DMS 273 treated with DMSO at 0.1 percent for 48 hours (cell line): ENCODE results near the gene EPS8L2.
"Not testable (repeated sequence)": the region's sequence is repeated elsewhere in the genome, so short reads cannot be mapped to it uniquely, and the experiment has no call there.

Experiments used
- DNase-seq: peaks from one replicate; lab custom pipeline; 2025; lab: John Stamatoyannopoulos, UW

Gene EPS8L2

DNA sequence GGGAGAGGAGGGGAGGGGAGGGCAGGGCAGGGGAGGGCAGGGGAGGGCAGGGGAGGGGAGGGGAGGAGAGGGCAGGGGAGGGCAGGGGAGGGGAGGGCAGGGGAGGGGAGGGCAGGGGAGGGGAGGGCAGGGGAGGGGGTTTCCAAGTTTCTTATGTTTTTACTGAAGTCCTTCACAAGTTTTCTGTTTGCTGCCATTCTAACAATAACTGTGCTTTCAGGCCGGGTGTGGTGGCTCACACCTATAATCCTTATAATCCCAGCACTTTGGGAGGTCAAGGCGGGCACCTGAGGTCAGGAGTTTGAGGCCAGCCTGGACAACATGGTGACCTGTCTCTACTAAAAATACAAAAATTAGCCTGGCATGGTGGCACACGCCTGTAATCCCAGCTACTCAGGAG, 15.8 kb upstream of the EPS8L2 start:
- not testable (repeated sequence) for DNase-seq

DNA sequence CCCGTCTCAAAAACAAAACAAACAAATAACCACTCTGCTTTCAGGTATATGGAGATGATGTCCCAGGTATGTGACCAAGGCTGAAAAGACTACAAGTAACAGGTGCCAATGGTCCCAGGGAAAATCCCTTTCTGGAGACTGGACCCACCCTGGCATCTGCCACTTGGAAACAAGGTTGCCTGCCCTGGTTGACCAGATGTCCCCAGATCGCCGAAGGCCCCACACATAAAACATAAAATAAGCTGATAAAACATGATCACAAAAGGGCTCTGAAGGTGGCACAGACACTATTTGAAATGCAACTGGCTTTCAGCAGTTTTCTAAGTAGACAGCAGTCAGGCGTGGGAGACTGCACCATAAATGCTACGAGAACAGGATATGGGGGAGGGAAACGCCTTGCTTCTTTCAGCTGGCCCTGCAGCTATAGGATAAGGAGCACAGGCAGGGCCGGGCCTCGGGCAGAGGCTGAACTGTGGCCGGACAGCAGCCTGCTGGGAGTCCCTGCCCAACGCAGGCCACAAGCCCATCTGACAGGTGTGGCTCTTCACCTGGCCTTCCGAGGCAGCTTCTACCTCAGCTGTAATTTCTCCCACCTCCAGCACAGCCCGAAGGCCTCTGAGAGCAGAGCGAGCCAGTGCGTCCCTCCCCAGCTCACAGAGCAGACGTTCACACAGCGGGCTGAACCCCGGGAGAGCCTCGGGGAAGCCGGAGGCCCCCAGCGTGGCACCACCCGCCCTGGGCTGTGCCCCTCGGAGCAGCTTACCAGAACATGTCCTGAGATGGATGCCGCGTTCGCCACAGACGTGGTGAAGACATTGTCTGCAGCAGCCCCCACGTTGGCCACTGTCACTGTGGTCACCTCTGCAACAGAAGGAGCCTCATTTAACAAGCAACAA, 15.0 kb upstream of the EPS8L2 start:
- DNase-seq, result no peak

DNA sequence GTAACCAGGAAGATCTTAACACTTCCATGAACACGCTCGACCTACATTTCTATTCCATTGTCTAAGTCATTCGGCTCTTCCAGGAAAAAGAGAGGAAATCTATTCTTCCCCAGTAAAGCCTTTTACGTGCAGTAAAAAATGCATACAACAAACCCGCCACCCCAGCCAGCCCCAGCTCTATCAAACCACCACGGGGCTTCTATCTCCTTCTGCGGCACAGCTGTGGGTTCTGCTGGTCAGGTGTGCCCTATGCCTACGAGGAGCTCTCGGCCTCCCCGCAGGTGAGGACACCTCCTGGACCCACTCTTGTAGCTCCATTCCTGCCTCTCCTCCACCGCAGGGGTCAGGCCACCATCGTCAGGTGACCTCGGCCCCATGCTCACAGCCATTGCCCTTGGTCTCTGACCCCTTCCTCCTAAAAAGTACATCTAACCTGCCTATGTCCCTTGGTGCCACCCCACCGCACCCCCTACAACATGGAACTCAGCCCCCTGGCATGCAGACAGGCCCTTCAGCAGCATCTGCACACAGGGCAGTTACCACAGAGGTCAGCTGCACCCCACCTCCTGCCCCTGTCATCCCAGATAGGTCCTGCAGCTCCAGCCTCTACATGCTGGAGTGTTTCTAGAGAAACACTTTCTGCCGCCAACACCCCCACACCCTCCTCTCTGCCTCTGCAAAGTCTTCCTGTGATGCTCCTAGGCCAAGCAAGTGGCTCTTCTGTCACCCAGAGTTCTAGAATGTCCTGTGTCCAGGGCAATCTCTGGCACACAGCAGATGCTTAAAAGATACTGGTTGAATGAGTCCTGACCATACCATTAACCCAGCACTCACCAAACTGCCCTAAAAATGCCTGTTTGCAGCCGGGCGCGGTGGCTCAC, 14.1 kb upstream of the EPS8L2 start:
- DNase-seq, result no peak

DNA sequence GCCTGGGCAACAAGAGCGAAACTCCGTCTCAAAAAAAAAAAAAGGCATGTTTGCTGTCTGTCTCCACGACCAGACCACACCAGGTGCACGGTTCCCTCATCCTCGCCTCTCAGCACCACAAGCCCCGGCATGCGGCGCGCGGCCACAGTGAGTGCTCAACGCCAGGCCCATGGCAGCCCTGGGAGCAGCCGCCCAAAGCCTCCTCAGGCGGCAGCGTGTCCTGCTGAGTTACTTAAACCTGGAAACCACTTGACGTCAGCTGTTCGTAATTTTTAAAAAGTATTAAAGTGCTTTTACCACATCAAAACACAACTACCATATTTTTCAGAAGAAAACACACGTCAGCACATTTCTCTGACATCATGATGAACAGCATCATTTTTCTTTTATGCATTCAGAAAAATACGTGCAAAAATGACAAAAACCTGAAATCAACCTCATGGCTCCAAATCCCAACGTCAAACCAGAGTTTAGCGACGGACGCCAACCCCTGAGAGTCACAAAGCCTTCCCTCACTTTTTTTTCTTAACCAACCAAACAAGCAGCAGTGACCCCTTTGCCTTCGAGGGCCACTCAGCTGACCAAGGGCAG, 13.1 kb upstream of the EPS8L2 start:
- no peak for DNase-seq

DNA sequence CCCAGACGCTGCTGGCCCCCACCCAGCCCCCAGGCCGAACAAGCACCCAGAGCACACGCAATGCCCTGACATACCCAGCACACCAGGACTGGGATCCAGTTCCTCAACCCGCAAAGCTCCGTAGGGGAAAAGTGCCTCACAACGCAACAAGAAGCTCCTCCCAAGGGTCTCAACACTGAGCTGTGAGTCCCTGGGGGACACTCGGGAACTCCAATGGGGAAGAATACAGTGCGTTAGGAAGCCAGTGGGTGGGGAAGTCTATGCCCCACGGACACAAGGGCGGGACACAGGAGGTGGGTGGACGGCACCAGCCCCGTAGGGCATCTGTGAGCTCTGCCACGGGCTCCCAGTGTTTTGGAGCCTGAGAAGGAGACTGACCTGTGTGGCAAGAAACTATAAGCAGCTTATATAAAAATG, 12.6 kb upstream of the EPS8L2 start:
- DNase-seq, result no peak

DNA sequence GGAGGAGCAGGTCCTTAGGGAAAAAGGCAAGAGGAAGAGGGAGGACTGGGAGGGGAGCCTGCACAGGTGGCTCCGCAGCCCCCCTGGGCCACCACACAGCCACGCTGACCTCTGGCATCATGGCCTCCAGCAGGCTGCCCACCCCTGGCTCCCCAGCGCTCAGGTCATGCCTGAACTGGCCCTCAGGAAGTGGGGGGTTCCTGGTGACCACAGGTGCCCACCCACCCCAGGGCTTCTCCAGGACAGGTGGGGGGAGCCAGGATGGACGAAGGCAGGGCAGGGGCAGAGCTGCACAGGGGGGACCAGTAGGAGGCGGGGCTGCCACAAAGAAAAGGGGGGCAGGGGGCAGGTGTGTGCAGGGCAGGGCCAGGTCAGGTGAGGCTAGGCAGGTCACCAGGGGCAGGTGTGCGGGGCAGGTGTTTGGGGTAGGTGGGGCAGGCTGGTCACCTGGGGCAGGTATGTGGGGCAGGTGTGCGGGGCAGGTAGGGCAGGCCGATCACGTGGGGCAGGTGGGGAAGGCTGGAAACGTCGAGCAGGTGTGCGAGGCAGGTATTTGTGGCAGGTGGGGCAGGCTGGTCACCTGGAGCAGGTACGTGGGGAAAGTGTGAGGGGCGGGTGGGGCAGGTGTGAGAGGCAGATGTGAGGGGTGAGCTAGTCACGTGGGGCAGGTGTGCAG, 12.0 kb upstream of the EPS8L2 start:
- DNase-seq, result no peak

DNA sequence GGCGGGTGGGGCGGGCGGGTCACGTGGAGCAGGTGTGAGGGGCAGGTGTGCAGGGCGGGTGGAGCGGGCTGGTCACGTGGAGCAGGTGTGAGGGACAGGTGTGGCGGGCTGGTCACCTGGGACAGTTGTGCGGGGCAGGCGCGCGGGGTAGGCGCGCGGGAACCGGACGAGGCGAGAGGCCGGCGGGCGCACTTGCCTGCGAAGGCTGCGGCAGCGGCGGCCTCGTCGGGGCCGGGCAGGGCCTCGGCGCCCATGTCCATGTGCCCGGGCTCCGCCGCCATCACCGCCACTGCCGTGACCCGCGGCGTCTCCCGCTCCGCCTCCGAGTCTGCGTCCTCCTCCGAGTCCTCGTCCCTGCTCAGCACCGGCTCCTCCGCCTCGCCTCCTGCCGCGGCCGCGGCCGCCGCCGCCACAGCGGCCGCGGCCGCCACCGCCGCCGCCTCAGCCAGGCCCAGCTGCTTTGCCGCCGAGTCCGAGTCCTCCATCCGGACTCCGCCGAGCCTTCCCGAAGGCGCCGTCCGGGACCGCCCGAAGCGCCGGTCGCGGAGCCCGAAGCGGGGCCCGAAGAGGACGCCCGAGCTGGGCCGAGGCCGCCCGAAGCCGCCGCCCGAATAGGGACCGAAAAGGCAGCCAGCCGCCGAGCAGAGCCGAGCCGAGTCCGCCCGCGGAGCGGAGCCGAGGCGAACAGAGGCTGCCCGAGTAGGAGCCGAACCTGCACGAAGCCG, 11.3 kb upstream of the EPS8L2 start, which contains the start of gene DEAF1:
TSS of gene DEAF1 (minus strand) at position 660 of the 725 bp plus-strand sequence. CDS start at position 485, 175 bp downstream.
- peak; percentile 76 for DNase-seq

DNA sequence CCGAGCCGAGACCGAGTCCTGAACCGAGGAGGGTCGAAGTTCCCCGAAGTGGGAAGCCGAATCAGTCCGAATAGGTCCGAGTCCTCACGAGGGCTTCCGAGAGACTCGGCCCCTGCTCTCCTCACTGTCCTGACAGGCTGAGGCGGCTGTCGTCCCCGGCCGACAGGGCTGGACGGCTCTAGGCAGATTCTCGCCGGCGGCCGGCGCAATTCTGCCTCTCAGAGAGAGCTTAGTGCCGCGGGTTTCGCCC, 10.8 kb upstream of the EPS8L2 start:
- no peak for DNase-seq

DNA sequence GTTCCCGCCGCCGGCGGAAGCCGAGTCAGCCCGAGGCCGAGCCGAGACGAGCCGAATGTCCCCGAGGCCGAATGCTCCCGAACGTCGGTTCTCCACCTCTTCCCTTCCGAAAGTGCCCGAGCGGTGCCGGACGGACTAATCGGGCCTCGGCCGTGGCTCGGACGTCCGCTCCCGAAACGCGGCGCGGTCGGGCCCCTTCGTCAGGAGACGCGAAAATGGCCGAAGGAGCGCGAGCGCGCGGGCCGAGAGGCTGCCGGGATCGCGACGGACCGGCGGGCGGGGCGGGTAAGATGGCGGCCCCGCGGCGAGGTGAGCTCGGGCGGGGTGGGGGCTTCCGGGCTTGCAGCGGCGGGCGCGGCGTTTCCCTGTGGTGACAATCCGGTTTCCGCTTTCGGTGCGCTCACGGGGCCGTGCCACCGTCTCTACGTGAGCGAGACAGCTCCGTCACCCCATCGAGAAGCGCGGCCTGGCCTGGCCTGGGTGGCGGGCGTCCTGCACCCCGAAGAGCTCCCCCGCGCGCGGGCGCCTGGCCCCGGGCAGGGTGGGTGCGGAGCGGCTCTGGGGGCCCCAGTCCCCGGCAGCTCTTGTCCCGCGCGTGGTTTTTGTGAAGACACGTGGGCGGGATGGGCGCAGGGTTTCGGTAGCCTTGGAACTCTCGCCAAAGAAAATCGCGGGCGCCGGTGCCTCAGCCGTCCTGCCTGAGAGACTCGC, 10.3 kb upstream of the EPS8L2 start, which contains the start of gene TMEM80:
TSS of gene TMEM80 (plus strand) at position 279 of the 711 bp plus-strand sequence. CDS start at position 291, 12 bp downstream.
- peak; percentile 59 for DNase-seq

DNA sequence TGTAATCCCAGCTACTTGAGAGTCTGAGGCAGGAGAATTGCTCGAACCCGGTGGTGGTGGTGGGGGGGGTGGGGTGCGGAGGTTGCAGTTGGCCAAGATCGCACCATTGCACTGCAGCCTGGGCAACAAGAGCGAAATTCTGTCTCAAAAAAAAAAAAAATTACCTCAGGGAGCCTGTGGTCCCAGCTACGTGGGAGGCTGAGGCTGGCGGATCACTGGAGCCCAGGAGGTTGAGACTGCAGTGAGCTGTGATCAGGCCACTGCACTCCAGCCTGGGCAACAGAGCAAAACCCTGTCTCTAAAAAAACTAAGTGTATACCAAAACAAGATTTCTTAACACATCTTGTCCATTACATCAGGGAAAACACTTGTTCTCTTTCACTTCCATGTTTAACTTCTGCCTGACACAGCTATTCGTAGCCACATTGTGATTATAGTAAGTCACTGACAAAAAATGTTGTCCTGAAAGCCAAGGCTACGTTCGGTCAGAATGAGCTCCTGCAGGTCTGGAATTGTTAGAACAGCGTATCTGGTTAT, 9.0 kb upstream of the EPS8L2 start:
- DNase-seq, result no peak

DNA sequence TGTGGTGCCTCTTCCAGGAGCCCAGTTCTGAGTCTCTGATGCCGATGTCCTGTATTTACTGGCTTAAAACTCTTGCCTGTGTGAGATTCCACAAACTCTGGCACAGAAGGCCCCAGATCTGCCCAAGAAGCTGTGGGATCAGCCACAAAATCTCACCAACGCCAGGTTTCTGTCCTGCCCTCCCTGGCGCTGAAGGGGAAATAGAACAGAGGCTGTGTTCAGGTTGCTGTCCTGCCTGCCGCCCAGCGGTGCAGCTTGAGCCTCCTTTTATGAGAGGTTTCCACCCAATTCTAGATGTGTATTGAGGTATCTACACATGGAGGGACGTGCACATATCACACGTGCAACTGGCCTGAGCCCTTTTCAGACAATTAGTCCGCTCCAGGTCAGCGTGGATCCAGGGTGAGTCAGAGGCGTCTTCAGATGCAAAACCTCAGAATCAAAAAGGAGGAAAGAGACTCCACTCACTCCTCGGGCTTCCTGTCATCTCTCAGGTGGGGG, 8.2 kb upstream of the EPS8L2 start:
- no peak for DNase-seq

DNA sequence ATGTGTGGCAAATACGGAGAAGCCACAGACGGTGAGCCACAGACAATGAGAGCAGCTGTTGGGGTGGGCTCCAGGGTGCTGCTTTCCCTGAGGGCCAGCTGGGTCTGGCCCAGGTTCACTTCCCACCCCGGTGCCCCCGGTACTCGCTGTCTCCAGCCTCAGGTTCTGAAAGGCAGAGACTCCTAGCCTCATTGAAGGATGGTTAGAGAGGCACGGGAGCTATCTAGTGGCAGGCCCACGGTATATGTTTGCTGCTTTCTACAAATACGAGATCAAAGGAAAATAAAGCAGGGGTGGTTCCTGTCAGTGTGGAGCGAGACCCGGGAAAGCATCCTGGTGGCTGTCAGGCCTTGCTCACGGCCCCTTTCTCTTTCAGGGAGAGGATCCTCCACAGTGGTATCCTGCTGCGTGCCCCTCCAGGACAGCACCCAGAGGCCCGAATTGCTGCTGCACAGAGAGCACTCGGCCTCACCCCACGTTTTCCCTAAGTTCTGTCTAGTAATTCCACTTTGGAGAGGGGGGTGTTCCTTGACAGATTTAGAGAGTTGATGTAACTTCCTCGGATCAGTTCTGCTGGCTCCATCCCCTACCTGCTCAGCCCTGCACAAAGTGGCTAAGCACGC, 7.4 kb upstream of the EPS8L2 start:
- no peak for DNase-seq

DNA sequence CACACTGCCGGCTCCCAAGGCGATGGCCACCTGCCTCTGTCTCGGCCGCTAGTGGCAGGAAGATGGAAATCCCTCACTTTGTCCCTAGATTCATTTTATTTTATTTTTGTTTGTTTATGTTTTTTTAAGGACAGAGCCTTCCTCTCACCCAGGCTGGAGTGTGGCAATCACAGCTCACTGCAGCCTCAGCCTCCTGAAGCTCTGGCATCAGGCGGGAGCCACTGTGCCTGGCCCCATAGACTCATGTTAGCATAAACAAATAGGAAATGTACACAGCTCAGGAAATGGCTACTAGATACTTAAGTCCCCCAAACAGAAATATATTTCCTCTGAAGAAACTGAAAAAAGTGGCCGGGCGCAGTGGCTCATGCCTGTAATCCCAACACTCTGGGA, 6.9 kb upstream of the EPS8L2 start:
- no peak for DNase-seq

DNA sequence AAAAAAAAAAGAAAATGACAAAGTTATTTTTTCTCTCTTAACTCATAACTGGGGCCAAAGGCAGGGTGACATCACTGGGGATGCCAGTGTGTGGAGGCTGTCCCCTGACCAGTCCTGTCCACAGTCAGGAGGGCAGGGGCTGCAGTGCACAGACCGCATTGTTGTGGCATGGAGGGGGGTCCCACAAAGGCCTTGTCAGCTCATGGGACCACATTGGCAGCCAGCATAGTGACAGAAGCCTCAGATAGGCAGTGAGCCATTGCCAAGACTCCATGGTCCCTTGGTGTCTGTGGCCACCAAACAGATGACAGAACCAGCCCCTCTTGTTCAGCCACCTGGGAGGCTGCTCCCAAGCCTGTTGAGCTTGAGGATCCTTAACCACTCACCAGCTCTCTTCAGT, 6.3 kb upstream of the EPS8L2 start:
- no peak for DNase-seq

DNA sequence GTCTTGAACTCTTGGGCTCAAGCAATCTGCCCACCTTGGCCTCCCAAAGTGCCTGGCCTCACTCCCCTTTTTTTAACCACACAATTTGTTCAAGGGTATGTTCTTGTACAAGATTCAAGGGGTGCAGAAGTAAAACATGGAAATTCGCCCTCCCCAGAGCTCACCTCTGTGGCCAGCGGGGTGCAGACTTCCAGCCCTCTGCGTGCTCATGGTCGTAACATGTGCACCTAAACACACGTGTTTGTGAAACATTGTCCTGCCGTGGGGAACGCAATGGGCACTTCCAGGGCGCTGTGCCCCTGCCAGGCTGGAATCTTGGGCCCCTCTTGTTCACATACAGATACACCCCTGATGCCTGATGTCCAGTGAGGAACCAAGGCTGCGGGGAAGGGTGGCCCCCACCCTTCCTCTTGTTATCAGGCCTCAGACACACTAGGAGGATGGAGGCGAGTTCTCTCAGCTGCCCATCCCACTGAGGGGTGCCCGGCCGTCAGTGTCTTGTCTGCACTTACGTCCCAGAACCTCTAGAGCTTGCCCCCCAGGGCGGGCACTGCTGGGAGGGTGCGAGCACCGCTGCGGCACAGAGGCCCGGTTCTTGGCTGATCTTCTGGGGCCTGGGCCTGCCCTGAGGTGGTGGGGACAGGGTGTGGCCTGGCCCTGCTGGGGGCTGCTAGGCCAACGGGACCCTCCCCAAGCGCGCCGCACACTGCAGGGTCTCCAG, 4.1 kb upstream of the EPS8L2 start:
- DNase-seq, result no peak

DNA sequence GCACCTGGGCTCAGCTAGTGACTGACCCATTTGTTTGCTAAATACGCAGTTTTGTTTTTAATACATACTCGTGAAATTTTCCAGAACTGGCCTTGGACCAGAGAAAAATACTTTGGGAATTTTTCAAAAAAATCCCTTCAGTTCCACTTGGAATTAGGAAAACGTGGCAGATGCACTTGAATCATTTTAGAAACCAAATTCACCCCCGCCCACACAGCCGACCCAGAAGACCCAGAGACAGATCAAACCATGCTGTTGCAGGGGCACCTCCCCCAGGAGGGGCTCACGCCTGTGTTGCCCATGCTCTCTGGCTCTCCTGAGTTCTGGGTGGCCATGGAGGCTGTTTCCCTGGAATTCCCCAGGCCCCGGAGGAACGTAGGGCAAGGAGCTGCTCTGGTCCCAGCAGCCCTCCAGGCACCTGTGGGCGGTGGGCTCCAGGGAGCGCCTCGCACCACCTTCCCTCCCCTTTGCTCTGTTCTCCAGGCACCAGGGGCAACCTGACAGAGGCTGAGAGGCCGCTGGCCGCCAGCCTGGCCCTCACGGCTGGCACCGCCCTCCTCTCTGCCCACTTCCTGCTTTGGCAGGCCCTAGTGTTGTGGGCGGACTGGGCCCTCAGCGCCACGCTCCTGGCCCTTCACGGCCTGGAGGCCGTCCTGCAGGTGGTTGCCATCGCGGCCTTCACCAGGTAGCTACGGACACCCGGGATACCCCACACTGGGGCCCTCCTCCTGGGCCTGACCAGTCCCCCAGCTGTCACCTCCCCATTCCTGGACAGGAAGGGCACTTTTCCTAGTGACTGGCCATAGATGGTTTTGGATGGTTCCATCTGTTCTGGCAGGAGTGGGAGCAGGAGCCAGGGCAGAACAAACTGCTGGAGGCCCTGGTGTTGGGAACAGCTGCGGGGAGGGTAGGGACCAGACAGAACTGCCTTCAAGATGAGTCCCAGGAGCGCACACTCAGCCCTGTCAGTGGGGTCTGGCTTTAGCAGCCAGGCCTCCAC, 3.3 kb upstream of the EPS8L2 start:
- DNase-seq, result no peak

DNA sequence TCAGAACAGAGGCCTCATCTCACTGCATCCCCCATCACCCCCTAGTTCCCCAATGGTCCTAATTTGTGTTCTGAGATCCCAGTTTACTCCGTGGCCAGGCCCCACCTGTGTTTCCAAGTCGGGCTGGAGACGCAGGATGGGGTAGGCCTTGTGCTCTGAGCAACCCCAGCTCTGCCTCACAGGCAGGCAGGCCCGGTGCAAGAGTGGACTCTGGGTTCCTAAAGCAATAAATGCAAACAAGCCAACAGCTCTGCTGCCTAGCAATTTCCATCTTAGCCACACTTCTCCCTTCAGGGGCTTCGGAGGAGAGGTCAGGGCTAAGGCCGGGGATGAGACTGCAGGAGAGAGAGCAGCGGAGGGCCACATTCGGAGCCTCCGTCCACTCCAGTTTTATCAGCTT, 2.5 kb upstream of the EPS8L2 start:
- no peak for DNase-seq

DNA sequence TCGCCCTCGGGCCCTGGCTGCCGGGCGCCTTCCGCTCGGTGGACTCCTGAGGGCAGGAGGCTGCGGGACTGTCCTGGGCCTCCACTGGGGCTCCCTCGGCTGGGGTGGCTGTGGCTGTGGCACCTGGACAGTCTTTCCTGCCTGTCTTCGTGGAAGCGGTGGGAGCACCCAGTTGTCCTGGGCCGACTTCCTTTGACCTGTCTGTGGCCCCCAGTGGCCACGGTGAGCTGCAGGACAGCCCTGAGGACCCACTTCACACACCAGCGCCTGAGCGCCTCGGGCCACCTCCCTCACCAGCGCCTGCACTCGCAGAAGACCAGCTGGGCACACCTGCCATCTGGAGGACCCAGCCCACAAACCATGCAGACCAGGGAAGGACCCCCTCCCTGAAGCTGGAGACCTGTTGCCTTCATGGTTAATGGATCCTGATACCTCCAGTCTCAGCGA, 1.8 kb upstream of the EPS8L2 start:
- DNase-seq, result no peak
